Activated CD4-positive, alpha-beta T cell treated with anti-CD3 and anti-CD28 coated beads, Interleukin-2, amount 50 U/mL, for 16 hours (primary cell): Measurements from ENCODE around the gene ADD1.
"Not testable (repeated sequence)": the region's sequence is repeated elsewhere in the genome, so short reads cannot be mapped to it uniquely, and the experiment has no call there.

Experiments used
- DNase-seq: peaks from one replicate; pipeline ENCODE4 v3.0.0-alpha.2; 2020

ADD1 gene

GRCh38 chr4:2948895-2949781 lies 105.5 kb downstream of the ADD1 start:
- no peak for DNase-seq

- no peak for DNase-seq
These were observed 106.1 kb downstream of the ADD1 start for GRCh38 chr4:2949782-2950125.

GRCh38 chr4:2950221-2950989 lies 106.8 kb downstream of the ADD1 start:
- no peak for DNase-seq

- no peak for DNase-seq
These were observed 109.9 kb downstream of the ADD1 start for GRCh38 chr4:2953496-2953895.

GRCh38 chr4:2954358-2955185 lies 110.9 kb downstream of the ADD1 start:
- peak; percentile 93 for DNase-seq

- DNase-seq, result not testable (repeated sequence)
These were observed 111.8 kb downstream of the ADD1 start for GRCh38 chr4:2955186-2956044.

GRCh38 chr4:2958446-2958845 lies 114.8 kb downstream of the ADD1 start:
- no peak for DNase-seq

GRCh38 chr4:2960450-2960849 lies 116.8 kb downstream of the ADD1 start:
- DNase-seq, result not testable (repeated sequence)

GRCh38 chr4:2961421-2961810 lies 117.8 kb downstream of the ADD1 start:
- peak; percentile 41 for DNase-seq

- peak; percentile 88 for DNase-seq
These were observed 118.3 kb downstream of the ADD1 start for GRCh38 chr4:2961811-2962441.

GRCh38 chr4:2962614-2963174 lies 119.0 kb downstream of the ADD1 start:
- DNase-seq, result peak; percentile 56

GRCh38 chr4:2963175-2963965 lies 119.7 kb downstream of the ADD1 start, which contains the start of the genes GRK4 and NOP14:
Gene GRK4, plus strand, starts transcription at chr4:2963571. Its CDS starts 500 bp downstream, at chr4:2964071.
Gene NOP14, minus strand, starts transcription at chr4:2963406. Its CDS starts 87 bp downstream, at chr4:2963319.
- DNase-seq, result peak; percentile 98

GRCh38 chr4:2963966-2964471 lies 120.4 kb downstream of the ADD1 start:
- no peak for DNase-seq

- DNase-seq, result no peak
These were observed 121.1 kb downstream of the ADD1 start for GRCh38 chr4:2964706-2965258.

GRCh38 chr4:2965262-2965661 lies 121.6 kb downstream of the ADD1 start:
- no peak for DNase-seq

- DNase-seq, result no peak
These were observed 124.7 kb downstream of the ADD1 start for GRCh38 chr4:2968381-2968780.

GRCh38 chr4:2971275-2971674 lies 127.6 kb downstream of the ADD1 start:
- no peak for DNase-seq

- DNase-seq, result no peak
These were observed 133.8 kb downstream of the ADD1 start for GRCh38 chr4:2977211-2978088.
